ENCODE measurements around the gene ANXA2R.

Gene ANXA2R

DNA sequence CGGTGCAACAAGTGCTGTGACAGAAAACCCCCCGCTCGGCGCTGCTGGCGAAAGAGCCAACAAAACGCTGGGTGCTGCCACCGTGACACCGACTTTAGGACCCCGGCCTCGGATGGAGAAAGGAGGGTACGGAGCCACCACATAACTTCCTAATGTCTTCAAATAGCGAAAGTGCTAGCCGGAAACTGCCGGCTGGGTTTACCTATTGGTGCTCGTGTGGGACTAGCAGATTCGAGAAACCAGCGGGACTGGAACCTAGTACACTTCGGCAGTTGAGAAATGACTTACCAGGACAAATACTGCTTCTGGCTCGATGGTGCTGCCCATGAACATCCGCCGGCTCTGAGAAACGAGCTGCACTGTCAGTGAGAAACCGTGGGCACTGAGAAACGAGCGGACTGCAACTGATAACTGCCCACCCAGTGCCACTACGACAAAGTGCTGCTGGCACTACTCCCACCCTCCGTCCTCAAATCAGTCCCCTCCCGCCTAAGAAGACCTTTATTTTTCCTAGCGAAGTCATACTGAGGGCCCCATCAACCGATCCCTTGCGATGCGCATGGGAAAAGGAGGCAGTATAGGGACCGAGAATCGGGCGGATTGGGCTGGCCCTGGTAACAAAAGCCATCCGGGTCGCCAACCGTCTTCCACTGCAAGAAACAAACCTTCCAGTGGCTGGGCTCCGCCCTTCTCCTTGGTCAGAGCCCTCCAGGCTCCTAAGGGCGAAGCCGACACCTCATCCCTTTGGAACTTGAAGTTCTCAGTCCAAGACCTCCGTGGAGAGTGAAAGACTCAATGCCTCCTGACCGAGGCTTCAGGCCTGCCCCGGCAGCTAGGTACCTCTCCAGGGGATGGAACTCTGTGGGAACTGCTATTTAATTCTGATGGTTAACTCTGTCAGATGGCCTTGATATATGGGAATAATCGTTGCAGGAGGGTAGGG lies 27.0 kb upstream of the ANXA2R start:
- no peaks in the 10 kb centered on the region for H3K27me3 ChIP-seq (ENCODE audit: control insufficient read depth in 1 of 2, insufficient read depth in 1 of 2, low read length in 2 of 2)
- peak overlapping the region; percentile 68 to 98 for H3K4ac ChIP-seq (ENCODE audit: low read depth in 1 of 2, low read length in 2 of 2)
- H3K9me3 ChIP-seq (ENCODE audit: control insufficient read depth, low read length) = no peaks in the 10 kb centered on the region
- peak overlapping the region; percentile 95 for H2BK15ac ChIP-seq (ENCODE audit: low read depth, poor library complexity, severe bottlenecking)
- WGBS = under 1% methylated on average over 45 of the region's 45 CpGs
- peaks cover 8 to 22% of the 10 kb centered on the region in 2 experiments for H3K36me3 ChIP-seq (ENCODE audit: control insufficient read depth in 1 of 2, insufficient read depth in 2 of 2, low read depth in 1 of 2, low read length in 2 of 2)
- peak overlapping the region; percentile 64 for H3K4me2 ChIP-seq (ENCODE audit: low read length, poor library complexity, severe bottlenecking)
- H3K9ac ChIP-seq (ENCODE audit: low read length) = peak overlapping the region; percentile 100
- H3K79me1 ChIP-seq (replicated peaks; ENCODE audit: low read length, poor library complexity, severe bottlenecking) = peaks cover 12% of the 10 kb centered on the region
- peak overlapping the region; percentile 92 for H2BK5ac ChIP-seq (ENCODE audit: low read depth, low read length, poor library complexity, severe bottlenecking)
- peak overlapping the region; percentile 97 for H3K27ac ChIP-seq (ENCODE audit: low read length, poor library complexity, severe bottlenecking)
- peak overlapping the region in 1 of 2 experiments; percentile 99 for H3K23ac ChIP-seq (ENCODE audit: low read length in 2 of 2)
- H2AFZ ChIP-seq (ENCODE audit: low read depth, low read length) = peak overlapping the region; percentile 64
- peak overlapping the region in 1 of 2 experiments; percentile 37 for H2BK12ac ChIP-seq (ENCODE audit: low read length in 2 of 2)
- peak overlapping the region; percentile 77 for H4K91ac ChIP-seq (ENCODE audit: low read length)
- H3K4me3 ChIP-seq (ENCODE audit: insufficient read depth in 1 of 2, low read depth in 1 of 2, low read length in 2 of 2) = peak overlapping the region; percentile 77 to 95
- peak overlapping the region; percentile 95 to 96 for H3K18ac ChIP-seq (ENCODE audit: low read depth in 1 of 2, low read length in 2 of 2)
- peak; percentile 90 for DNase-seq
- H3K4me1 ChIP-seq (ENCODE audit: control insufficient read depth, insufficient read depth, low read depth, low read length) = peaks cover 11% of the 10 kb centered on the region
- H2BK120ac ChIP-seq (ENCODE audit: low read depth, low read length) = peak overlapping the region; percentile 88
- peak overlapping the region; percentile 29 for H2AK5ac ChIP-seq (ENCODE audit: low read length, severe bottlenecking)
- H4K8ac ChIP-seq (ENCODE audit: low read length) = peak overlapping the region; percentile 86
- peak overlapping the region in 1 of 2 experiments; percentile 91 for H3K14ac ChIP-seq (ENCODE audit: low read length in 2 of 2)

GRCh38 chr5:43065948-43066798 lies 26.1 kb upstream of the ANXA2R start:
- peak overlapping the region; percentile 95 to 96 for H3K18ac ChIP-seq (ENCODE audit: low read depth in 1 of 2, low read length in 2 of 2)
- peak overlapping the region in 1 of 2 experiments; percentile 86 for H2BK12ac ChIP-seq (ENCODE audit: low read length in 2 of 2)
- H3K27me3 ChIP-seq (ENCODE audit: control insufficient read depth in 1 of 2, insufficient read depth in 1 of 2, low read length in 2 of 2) = no peaks in the 10 kb centered on the region
- H2AFZ ChIP-seq (ENCODE audit: low read depth, low read length) = peak overlapping the region; percentile 21
- H4K8ac ChIP-seq (ENCODE audit: low read length) = peak overlapping the region; percentile 85
- peak overlapping the region; percentile 88 for H2BK120ac ChIP-seq (ENCODE audit: low read depth, low read length)
- under 1% methylated on average over 72 of the region's 75 CpGs for WGBS
- DNase-seq = peak; percentile 84
- no peaks in the 10 kb centered on the region for H3K9me3 ChIP-seq (ENCODE audit: control insufficient read depth, low read length)
- peaks cover 4 to 15% of the 10 kb centered on the region in 2 experiments for H3K36me3 ChIP-seq (ENCODE audit: control insufficient read depth in 1 of 2, insufficient read depth in 2 of 2, low read depth in 1 of 2, low read length in 2 of 2)
- H3K4ac ChIP-seq (ENCODE audit: low read depth in 1 of 2, low read length in 2 of 2) = peak overlapping the region; percentile 68 to 92
- H4K91ac ChIP-seq (ENCODE audit: low read length) = peak overlapping the region; percentile 81
- peak overlapping the region; percentile 95 for H2BK15ac ChIP-seq (ENCODE audit: low read depth, poor library complexity, severe bottlenecking)
- peaks cover 12% of the 10 kb centered on the region for H3K4me1 ChIP-seq (ENCODE audit: control insufficient read depth, insufficient read depth, low read depth, low read length)
- H2AK5ac ChIP-seq (ENCODE audit: low read length, severe bottlenecking) = peak overlapping the region; percentile 87
- peak overlapping the region in 1 of 2 experiments; percentile 99 for H3K23ac ChIP-seq (ENCODE audit: low read length in 2 of 2)
- peak overlapping the region; percentile 100 for H3K9ac ChIP-seq (ENCODE audit: low read length)
- H3K4me2 ChIP-seq (ENCODE audit: low read length, poor library complexity, severe bottlenecking) = peak overlapping the region; percentile 66
- H2BK5ac ChIP-seq (ENCODE audit: low read depth, low read length, poor library complexity, severe bottlenecking) = peak overlapping the region; percentile 92
- peaks cover 9% of the 10 kb centered on the region for H3K79me1 ChIP-seq (replicated peaks; ENCODE audit: low read length, poor library complexity, severe bottlenecking)
- peak overlapping the region; percentile 77 to 95 for H3K4me3 ChIP-seq (ENCODE audit: insufficient read depth in 1 of 2, low read depth in 1 of 2, low read length in 2 of 2)
- peak overlapping the region; percentile 97 for H3K27ac ChIP-seq (ENCODE audit: low read length, poor library complexity, severe bottlenecking)
- peak overlapping the region in 1 of 2 experiments; percentile 86 for H3K14ac ChIP-seq (ENCODE audit: low read length in 2 of 2)

DNA sequence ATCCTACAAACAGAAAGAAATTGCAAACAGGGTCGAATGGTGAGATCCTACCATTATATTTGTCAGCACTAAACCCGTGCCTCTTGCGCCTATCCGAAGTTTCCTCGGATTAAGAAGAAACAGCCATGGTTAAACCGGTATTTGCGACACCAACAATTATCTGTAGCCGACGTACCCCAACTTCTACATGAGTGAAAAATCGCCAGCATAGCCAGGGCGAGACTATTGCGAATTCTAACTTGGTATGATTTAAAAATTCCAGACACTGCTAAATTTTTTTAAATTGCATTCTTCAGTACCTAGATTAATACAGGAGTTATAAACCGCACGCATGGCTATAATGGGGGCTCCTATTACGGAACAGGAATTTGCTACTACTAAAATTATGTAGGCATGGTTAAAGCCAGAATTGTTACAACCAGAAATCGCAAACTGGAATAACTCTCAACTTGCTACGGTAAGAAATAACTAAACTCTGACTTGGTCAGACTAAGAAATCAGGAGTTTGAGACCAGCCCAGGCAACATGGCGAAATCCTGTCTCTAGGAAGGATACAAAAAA lies 25.3 kb upstream of the ANXA2R start:
- Histone ChIP-seq H2BK5ac (ENCODE audit: low read depth, low read length, poor library complexity, severe bottlenecking) (peak overlapping the region; percentile 86), H3K9me3 (ENCODE audit: control insufficient read depth, low read length) (no peaks in the 10 kb centered on the region), H3K4me2 (ENCODE audit: low read length, poor library complexity, severe bottlenecking) (peak overlapping the region; percentile 66), H3K4me1 (ENCODE audit: control insufficient read depth, insufficient read depth, low read depth, low read length) (peaks cover 11% of the 10 kb centered on the region), H3K9ac (ENCODE audit: low read length) (peak overlapping the region; percentile 100), H3K4ac (ENCODE audit: low read depth in 1 of 2, low read length in 2 of 2) (peak overlapping the region in 1 of 2 experiments; percentile 92), H2AK5ac (ENCODE audit: low read length, severe bottlenecking) (peak overlapping the region; percentile 74), H4K91ac (ENCODE audit: low read length) (no peak overlapping the region), H2BK15ac (ENCODE audit: low read depth, poor library complexity, severe bottlenecking) (no peak overlapping the region), H3K27ac (ENCODE audit: low read length, poor library complexity, severe bottlenecking) (peak overlapping the region; percentile 97), H3K18ac (ENCODE audit: low read depth in 1 of 2, low read length in 2 of 2) (peak overlapping the region; percentile 95 to 96), H3K23ac (ENCODE audit: low read length in 2 of 2) (peak overlapping the region in 1 of 2 experiments; percentile 72), H2AFZ (ENCODE audit: low read depth, low read length) (no peak overlapping the region), H3K79me1 (replicated peaks; ENCODE audit: low read length, poor library complexity, severe bottlenecking) (peaks cover 5% of the 10 kb centered on the region), H3K4me3 (ENCODE audit: insufficient read depth in 1 of 2, low read depth in 1 of 2, low read length in 2 of 2) (peak overlapping the region; percentile 77 to 95), H3K36me3 (ENCODE audit: control insufficient read depth in 1 of 2, insufficient read depth in 2 of 2, low read depth in 1 of 2, low read length in 2 of 2) (peaks cover 0 to 8% of the 10 kb centered on the region in 2 experiments), H3K27me3 (ENCODE audit: control insufficient read depth in 1 of 2, insufficient read depth in 1 of 2, low read length in 2 of 2) (no peaks in the 10 kb centered on the region), H3K14ac (ENCODE audit: low read length in 2 of 2) (no peak overlapping the region), H2BK12ac (ENCODE audit: low read length in 2 of 2) (no peak overlapping the region), H2BK120ac (ENCODE audit: low read depth, low read length) (peak overlapping the region; percentile 64), H4K8ac (ENCODE audit: low read length) (peak overlapping the region; percentile 85)
- WGBS = 1% methylated on average over 15 of the region's 18 CpGs
- DNase-seq = peak; percentile 51
